Caco-2 (cell line): ENCODE results near the gene VOPP1. TPM values are rescaled to one million over a fixed set of nuclear protein-coding genes. Genes with fewer than 3 reads are reported as not detected.

Experiments
- BruUV-seq: library from RNA; stranded (reverse); fragments of 400-500 nt; replicated peaks from 2 replicates; lab custom pipeline; 2021; lab: Mats Ljungman, UMichigan
- CTCF ChIA-PET: fragments of 300-600 bp; sonication (Branson Sonifier 250); formaldehyde crosslinking; loops from one replicate; lab custom pipeline; 2022; ENCODE audit warnings: antibody characterized with exemption; lab: Charles Lee
- POLR2A ChIA-PET: fragments of 300-600 bp; sonication (Branson Sonifier 250); formaldehyde crosslinking; loops from one replicate; lab custom pipeline; 2022; ENCODE audit warnings: antibody characterized with exemption; lab: Charles Lee
- DNase-seq, 2 experiments: peaks; one replicate each; pipeline versions ENCODE4 v3.0.0 to v3.0.0-alpha.2; 2020 to 2022
- H3K27me3 ChIP-seq: replicated peaks from 2 replicates; pipeline ENCODE4 v1.6.0; 2011; ENCODE audit warnings: low read length; ENCODE audit not compliant: control insufficient read depth, insufficient read depth
- H3K36me3 ChIP-seq: 2 replicates; pipeline ENCODE4 v1.5.1; 2011; ENCODE audit warnings: low read length; ENCODE audit not compliant: control insufficient read depth, insufficient read depth
- H3K4me1 ChIP-seq: fragments of 250-450 bp; sonication (Bioruptor Pico); 2 replicates; pipeline ENCODE4 v1.5.1; 2020; ENCODE audit warnings: mild to moderate bottlenecking
- H3K4me3 ChIP-seq: 2 replicates; pipeline ENCODE4 v1.5.1; 2011; ENCODE audit warnings: low read depth, mild to moderate bottlenecking, control low read depth, low read length
- H3K9me3 ChIP-seq: fragments of 250-450 bp; sonication (Bioruptor Pico); 2 replicates; pipeline ENCODE4 v1.5.1; 2020; ENCODE audit warnings: mild to moderate bottlenecking, moderate library complexity
- H3K27ac Mint-ChIP-seq: one replicate; pipeline ENCODE4 v1.8.0; 2022; ENCODE audit warnings: mixed read lengths; ENCODE audit not compliant: unreplicated experiment
- H3K27me3 Mint-ChIP-seq: one replicate; pipeline ENCODE4 v1.8.0; 2022; ENCODE audit warnings: mixed read lengths; ENCODE audit not compliant: insufficient read depth, unreplicated experiment
- H3K36me3 Mint-ChIP-seq: one replicate; pipeline ENCODE4 v1.8.0; 2022; ENCODE audit warnings: mild to moderate bottlenecking, mixed read lengths; ENCODE audit not compliant: insufficient read depth, unreplicated experiment
- H3K4me1 Mint-ChIP-seq: one replicate; pipeline ENCODE4 v1.8.0; 2022; ENCODE audit warnings: low read depth, mixed read lengths; ENCODE audit not compliant: unreplicated experiment
- H3K4me3 Mint-ChIP-seq: one replicate; pipeline ENCODE4 v1.8.0; 2022; ENCODE audit warnings: mild to moderate bottlenecking, moderate library complexity, mixed read lengths; ENCODE audit not compliant: unreplicated experiment
- H3K9me3 Mint-ChIP-seq: one replicate; pipeline ENCODE4 v1.8.0; 2022; ENCODE audit warnings: mixed read lengths; ENCODE audit not compliant: unreplicated experiment
- CTCF ChIP-seq, 2 experiments: fragments of 200-600 bp in 1 of 2; IDR thresholded peaks; 1 replicate in 1 of 2; 2 replicates in 1 of 2; pipeline versions ENCODE4 v1.5.1 to v1.8.0; 2011 to 2022; ENCODE audit warnings: antibody characterized with exemption in 1 of 2, control low read depth in 1 of 2, inconsistent platforms in 1 of 2, low read depth in 1 of 2, low read length in 1 of 2, mild to moderate bottlenecking in 1 of 2, moderate library complexity in 1 of 2; ENCODE audit not compliant: insufficient read depth in 1 of 2, severe bottlenecking in 1 of 2, unreplicated experiment in 1 of 2
- intact Hi-C: fragments of 100-400 bp; cut with micrococcal nuclease; formaldehyde crosslinking; loops from one replicate; pipeline ENCODE4 v1.10.0; 2022; ENCODE audit not compliant: unreplicated experiment
- total RNA-seq: library from RNA; stranded (reverse); gene quantifications from 2 replicates; pipeline ENCODE4 v1.2.3, GENCODE V29; 2022

VOPP1 gene
- total RNA-seq, 1 experiment from 2014 or later: 46.8 TPM

GRCh38 chr7:55497521-55497920, 74.8 kb downstream of the VOPP1 start:
- intact Hi-C loops: no loop called here

GRCh38 chr7:55496906-55497305, 75.4 kb downstream of the VOPP1 start:
- Histone ChIP-seq H3K9me3 (no peaks in the 10 kb centered on the region), H3K36me3 (0 out of 2 replicates have a peak, but pooled peaks cover 1% of the 10 kb centered on the region), H3K4me3 (no peak overlapping the region), H3K27me3 (no peaks in the 10 kb centered on the region), H3K4me1 (no peaks in the 10 kb centered on the region)
- no peak overlapping the region for H3K27ac Mint-ChIP-seq
- no peaks in the 10 kb centered on the region for H3K36me3 Mint-ChIP-seq
- no peaks in the 10 kb centered on the region for H3K27me3 Mint-ChIP-seq
- POLR2A ChIA-PET: no interaction called here
- TF ChIP-seq CTCF (IDR thresholded peaks at IDR 0.05; ENCODE audit: insufficient read depth in 1 of 2, low read depth in 1 of 2, low read length in 1 of 2, severe bottlenecking in 1 of 2, unreplicated experiment in 1 of 2): no peak
- DNase-seq: no peak
- intact Hi-C loops: no loop called here
- no peaks in the 10 kb centered on the region for H3K9me3 Mint-ChIP-seq
- CTCF ChIA-PET: no interaction called here
- no peak overlapping the region for H3K4me3 Mint-ChIP-seq
- H3K4me1 Mint-ChIP-seq: no peaks in the 10 kb centered on the region
- no TSS peak for BruUV-seq

More at GRCh38 chr7:55497521-55497920, 74.8 kb downstream of the VOPP1 start:
- no peaks in the 10 kb centered on the region for H3K27me3 ChIP-seq
- no peak overlapping the region for H3K4me3 ChIP-seq
- DNase-seq: no peak
- POLR2A ChIA-PET: no interaction called here
- H3K4me1 ChIP-seq: no peaks in the 10 kb centered on the region
- no peaks in the 10 kb centered on the region for H3K36me3 Mint-ChIP-seq
- no peak overlapping the region for H3K27ac Mint-ChIP-seq
- H3K27me3 Mint-ChIP-seq: no peaks in the 10 kb centered on the region
- no peaks in the 10 kb centered on the region for H3K9me3 Mint-ChIP-seq
- H3K4me1 Mint-ChIP-seq: no peaks in the 10 kb centered on the region
- CTCF ChIA-PET: no interaction called here
- H3K9me3 ChIP-seq: no peaks in the 10 kb centered on the region
- no peak overlapping the region for H3K4me3 Mint-ChIP-seq
- H3K36me3 ChIP-seq: 0 out of 2 replicates have a peak, but pooled peaks cover 1% of the 10 kb centered on the region
- no peak for TF ChIP-seq CTCF (IDR thresholded peaks at IDR 0.05; ENCODE audit: insufficient read depth in 1 of 2, low read depth in 1 of 2, low read length in 1 of 2, severe bottlenecking in 1 of 2, unreplicated experiment in 1 of 2)
- no TSS peak for BruUV-seq

- no peak for TF ChIP-seq CTCF (IDR thresholded peaks at IDR 0.05; ENCODE audit: insufficient read depth in 1 of 2, low read depth in 1 of 2, low read length in 1 of 2, severe bottlenecking in 1 of 2, unreplicated experiment in 1 of 2)
- H3K36me3 ChIP-seq: 0 out of 2 replicates have a peak, but pooled peaks cover 1% of the 10 kb centered on the region
- POLR2A ChIA-PET: no interaction called here
- no peaks in the 10 kb centered on the region for H3K27me3 ChIP-seq
- BruUV-seq: no TSS peak
- DNase-seq: no peak
- no peaks in the 10 kb centered on the region for H3K9me3 ChIP-seq
- intact Hi-C loops: no loop called here
- H3K9me3 Mint-ChIP-seq: no peaks in the 10 kb centered on the region
- no peak overlapping the region for H3K4me3 Mint-ChIP-seq
- CTCF ChIA-PET: no interaction called here
- no peaks in the 10 kb centered on the region for H3K4me1 Mint-ChIP-seq
- no peaks in the 10 kb centered on the region for H3K27me3 Mint-ChIP-seq
- H3K27ac Mint-ChIP-seq: no peak overlapping the region
- no peak overlapping the region for H3K4me3 ChIP-seq
- peaks cover 4% of the 10 kb centered on the region for H3K36me3 Mint-ChIP-seq
- no peaks in the 10 kb centered on the region for H3K4me1 ChIP-seq
Observed at GRCh38 chr7:55494951-55495350, 77.4 kb downstream of the VOPP1 start.
